Esophagus muscularis mucosa (tissue), 4 donors: ENCODE data around the gene ARHGEF37. TPM values are rescaled to one million over a fixed set of nuclear protein-coding genes. Genes with fewer than 3 reads are reported as not detected.

Source experiments
- DNase-seq: peaks from one replicate; pipeline ENCODE4 v3.0.0-alpha.2; 2017; ENCODE audit errors: extremely low spot score
- H3K27ac ChIP-seq, 4 donors: fragments of 200-600 bp; sonication (generic); replicated peaks in 1 of 4; 1 replicate in 3 of 4; 2 replicates in 1 of 4; pipeline ENCODE4 v1.5.1; 2016 to 2019; ENCODE audit warnings: mild to moderate bottlenecking in 1 of 4
- H3K27me3 ChIP-seq, 4 donors: fragments of 200-600 bp; sonication (generic); one replicate each; pipeline versions ENCODE4 v1.5.1 to v1.6.0; 2016 to 2019
- H3K36me3 ChIP-seq, 4 donors: fragments of 200-600 bp; sonication (generic); one replicate each; pipeline ENCODE4 v1.5.1; 2016 to 2019
- H3K4me1 ChIP-seq, 4 donors: fragments of 200-600 bp; sonication (generic); one replicate each; pipeline ENCODE4 v1.5.1; 2016 to 2019
- H3K4me3 ChIP-seq, 4 donors: fragments of 200-600 bp; sonication (generic); 1 replicate in 2 of 4; 2 replicates in 2 of 4; pipeline ENCODE4 v1.5.1; 2016 to 2019; ENCODE audit warnings: mild to moderate bottlenecking in 4 of 4, moderate library complexity in 1 of 4
- H3K9me3 ChIP-seq, 4 donors: fragments of 200-600 bp; sonication (generic); 1 replicate in 3 of 4; 2 replicates in 1 of 4; pipeline ENCODE4 v1.5.1; 2016 to 2019
- EP300 ChIP-seq: sonication (generic); formaldehyde crosslinking; IDR thresholded peaks from one replicate; pipeline ENCODE4 v1.6.1; 2017; ENCODE audit warnings: antibody characterized with exemption
- POLR2A ChIP-seq: fragments of 450-650 bp; IDR thresholded peaks from one replicate; pipeline ENCODE4 v1.6.1; 2017; ENCODE audit warnings: antibody characterized with exemption, moderate library complexity, mild to moderate bottlenecking, low read depth
- POLR2AphosphoS5 ChIP-seq, 2 donors: sonication (generic); formaldehyde crosslinking; IDR thresholded peaks; one replicate each; pipeline ENCODE4 v1.6.1; 2017; ENCODE audit warnings: antibody characterized with exemption in 2 of 2
- whole genome bisulfite sequencing: methylation state at CpG from one replicate; pipeline ENCODE4 v1.1.5; 2018; 5-methylcytosine and 5-hydroxymethylcytosine counted together
- intact Hi-C: fragments of 100-400 bp; cut with DNase I; formaldehyde crosslinking; loops from one replicate; pipeline ENCODE4 v1.15.1; 2023
- total RNA-seq, 4 donors: library from RNA; depleted of rRNA; stranded (reverse); fragments of >200 nt; gene quantifications; one replicate each; pipeline versions ENCODE4 v1.1.0 to v1.2.1, GENCODE V29; 2016
- TF ChIP-seq, protein P1 (sequence below), 3 experiments: fragments of 200-600 bp in 2 of 3; fragments of 450-650 bp in 1 of 3; sonication (generic) in 2 of 3; IDR thresholded peaks; one replicate each; pipeline ENCODE4 v1.5.1; 2017 to 2019; ENCODE audit warnings: antibody characterized with exemption in 3 of 3, mild to moderate bottlenecking in 2 of 3, moderate library complexity in 1 of 3

Gene ARHGEF37
- total RNA-seq, 4 donors from 2014 or later: 11.9 to 22.0 (median 19.5) TPM

DNA sequence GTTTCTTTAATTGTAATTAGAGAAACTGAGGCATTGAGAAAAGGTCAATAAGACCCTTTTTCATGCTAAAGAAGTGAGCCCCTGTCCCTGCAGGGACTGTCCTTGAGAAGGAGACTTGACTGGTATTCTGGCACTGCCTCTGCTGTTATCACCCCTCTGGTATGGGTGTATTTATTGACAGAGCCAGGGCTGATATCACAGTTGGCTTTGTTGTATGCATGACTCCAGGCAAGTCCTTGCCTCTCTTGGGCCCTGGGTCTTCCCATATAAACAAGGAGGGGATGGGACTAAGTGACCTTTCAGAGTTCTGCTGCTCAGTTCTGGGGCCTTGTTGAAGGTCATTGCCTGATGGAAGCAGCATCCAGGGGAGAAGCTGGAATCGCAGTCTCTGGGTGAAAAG, 77.0 kb downstream of the ARHGEF37 start:
- Histone ChIP-seq H3K27ac (no peak overlapping the region), H3K9me3 (peaks cover 0 to 7% (median 0%) of the 10 kb centered on the region in 4 donors), H3K4me3 (no peak overlapping the region), H3K4me1 (peaks cover 0 to 17% (median 0%) of the 10 kb centered on the region in 4 donors), H3K27me3 (no peaks in the 10 kb centered on the region), H3K36me3 (no peaks in the 10 kb centered on the region)
- no peak for TF ChIP-seq POLR2AphosphoS5 (IDR thresholded peaks at IDR 0.05)
- TF ChIP-seq POLR2A: no peak
- TF ChIP-seq, protein P1, sequence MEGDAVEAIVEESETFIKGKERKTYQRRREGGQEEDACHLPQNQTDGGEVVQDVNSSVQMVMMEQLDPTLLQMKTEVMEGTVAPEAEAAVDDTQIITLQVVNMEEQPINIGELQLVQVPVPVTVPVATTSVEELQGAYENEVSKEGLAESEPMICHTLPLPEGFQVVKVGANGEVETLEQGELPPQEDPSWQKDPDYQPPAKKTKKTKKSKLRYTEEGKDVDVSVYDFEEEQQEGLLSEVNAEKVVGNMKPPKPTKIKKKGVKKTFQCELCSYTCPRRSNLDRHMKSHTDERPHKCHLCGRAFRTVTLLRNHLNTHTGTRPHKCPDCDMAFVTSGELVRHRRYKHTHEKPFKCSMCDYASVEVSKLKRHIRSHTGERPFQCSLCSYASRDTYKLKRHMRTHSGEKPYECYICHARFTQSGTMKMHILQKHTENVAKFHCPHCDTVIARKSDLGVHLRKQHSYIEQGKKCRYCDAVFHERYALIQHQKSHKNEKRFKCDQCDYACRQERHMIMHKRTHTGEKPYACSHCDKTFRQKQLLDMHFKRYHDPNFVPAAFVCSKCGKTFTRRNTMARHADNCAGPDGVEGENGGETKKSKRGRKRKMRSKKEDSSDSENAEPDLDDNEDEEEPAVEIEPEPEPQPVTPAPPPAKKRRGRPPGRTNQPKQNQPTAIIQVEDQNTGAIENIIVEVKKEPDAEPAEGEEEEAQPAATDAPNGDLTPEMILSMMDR (IDR thresholded peaks at IDR 0.05): no peak
- TF ChIP-seq EP300: no peak
- intact Hi-C loops: no loop called here
- DNase-seq: no peak
- WGBS: 100% methylated on average over 1 of the region's 1 CpG

DNA sequence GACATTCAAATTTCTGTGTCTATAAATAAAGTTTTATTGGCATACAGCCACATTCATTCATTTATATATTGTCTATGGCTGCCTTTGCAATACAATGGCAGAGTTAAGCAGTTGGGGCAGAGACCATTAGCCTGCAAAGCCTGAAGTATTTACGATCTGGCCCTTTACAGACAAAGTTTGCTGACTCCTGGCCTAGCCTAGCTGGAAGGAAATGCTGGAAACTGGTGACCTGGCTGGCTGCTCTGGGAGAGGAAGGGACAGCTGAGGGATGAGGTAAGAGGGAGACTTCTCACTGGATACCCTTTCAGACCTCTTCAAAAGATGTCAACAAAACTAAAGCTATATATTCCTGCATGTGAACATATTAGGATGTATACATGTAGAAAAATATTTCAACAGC, 82.8 kb downstream of the ARHGEF37 start:
- H3K4me3 ChIP-seq: no peak overlapping the region
- 67% methylated on average over 1 of the region's 1 CpG for WGBS
- TF ChIP-seq, protein P1 (IDR thresholded peaks at IDR 0.05): no peak
- TF ChIP-seq POLR2AphosphoS5 (IDR thresholded peaks at IDR 0.05) (no peak), POLR2A (no peak), EP300 (no peak)
- peaks cover 0 to 11% (median 3%) of the 10 kb centered on the region in 4 donors for H3K4me1 ChIP-seq
- H3K36me3 ChIP-seq: no peaks in the 10 kb centered on the region
- no peaks in the 10 kb centered on the region for H3K27me3 ChIP-seq
- DNase-seq: no peak
- intact Hi-C loops: no loop called here
- H3K27ac ChIP-seq: no peak overlapping the region
- peaks cover 0 to 7% (median 0%) of the 10 kb centered on the region in 4 donors for H3K9me3 ChIP-seq

GRCh38 chr5:149664666-149665415, 83.5 kb downstream of the ARHGEF37 start:
- H3K9me3 ChIP-seq: peaks cover 0 to 7% (median 0%) of the 10 kb centered on the region in 4 donors
- no peak overlapping the region for H3K27ac ChIP-seq
- TF ChIP-seq EP300 (no peak), POLR2AphosphoS5 (IDR thresholded peaks at IDR 0.05) (no peak), POLR2A (no peak)
- TF ChIP-seq, protein P1 (IDR thresholded peaks at IDR 0.05): no peak
- H3K4me1 ChIP-seq: peaks cover 0 to 11% (median 3%) of the 10 kb centered on the region in 4 donors
- H3K4me3 ChIP-seq: no peak overlapping the region
- no peak for DNase-seq
- H3K27me3 ChIP-seq: no peaks in the 10 kb centered on the region
- no peaks in the 10 kb centered on the region for H3K36me3 ChIP-seq
- intact Hi-C loops: loop anchor here (5.0 kb wide), 3 partner anchors 57 to 187 kb away; no protein-coding TSS in a partner anchor
- WGBS: 92% methylated on average over 11 of the region's 11 CpGs

- TF ChIP-seq POLR2A (no peak), POLR2AphosphoS5 (IDR thresholded peaks at IDR 0.05) (no peak), EP300 (no peak)
- TF ChIP-seq, protein P1 (IDR thresholded peaks at IDR 0.05): no peak
- no peak for DNase-seq
- Histone ChIP-seq H3K4me1 (peaks cover 0 to 11% (median 3%) of the 10 kb centered on the region in 4 donors), H3K9me3 (peaks cover 0 to 7% (median 0%) of the 10 kb centered on the region in 4 donors), H3K36me3 (no peaks in the 10 kb centered on the region), H3K27me3 (no peaks in the 10 kb centered on the region), H3K4me3 (no peak overlapping the region), H3K27ac (no peak overlapping the region)
- intact Hi-C loops: loop anchor here (5.0 kb wide), 3 partner anchors 57 to 187 kb away; no protein-coding TSS in a partner anchor
- WGBS: 65% methylated on average over 5 of the region's 5 CpGs
These were observed 84.3 kb downstream of the ARHGEF37 start for GRCh38 chr5:149665416-149666175.
